Stomach (tissue), 9 donors: ENCODE results near the gene LRP1B. TPM values are rescaled to one million over a fixed set of nuclear protein-coding genes. Genes with fewer than 3 reads are reported as not detected.
A peak's percentile ranks its signal among the peaks of the same experiment; 100 is the strongest.

Source experiments
- DNase-seq, 2 donors: peaks; one replicate each; pipeline versions ENCODE4 v3.0.0 to v3.0.0-alpha.2; 2013 to 2019
- H3K27ac ChIP-seq, 5 donors: fragments of 200-600 bp in 4 of 5; sonication (generic) in 4 of 5; one replicate each; pipeline ENCODE4 v1.5.1; 2013 to 2019; ENCODE audit warnings: mild to moderate bottlenecking in 1 of 5, moderate library complexity in 1 of 5
- H3K27me3 ChIP-seq, 3 donors: fragments of 200-600 bp; sonication (generic); one replicate each; pipeline ENCODE4 v1.5.1; 2017 to 2019; ENCODE audit warnings: mixed run types in 1 of 3
- H3K36me3 ChIP-seq, 4 donors: fragments of 200-600 bp; sonication (generic); 1 replicate in 3 of 4; 2 replicates in 1 of 4; pipeline ENCODE4 v1.5.1; 2016 to 2019
- H3K4me1 ChIP-seq, 4 donors: fragments of 200-600 bp; sonication (generic); one replicate each; pipeline ENCODE4 v1.5.1; 2016 to 2019
- H3K4me3 ChIP-seq, 4 donors: fragments of 200-600 bp; sonication (generic) in 3 of 4; one replicate each; pipeline ENCODE4 v1.5.1; 2016 to 2019; ENCODE audit warnings: mild to moderate bottlenecking in 1 of 4
- H3K9me3 ChIP-seq, 4 donors: fragments of 200-600 bp; sonication (generic); one replicate each; pipeline ENCODE4 v1.5.1; 2016 to 2019
- EP300 ChIP-seq: sonication (generic); formaldehyde crosslinking; IDR thresholded peaks from one replicate; pipeline ENCODE4 v1.6.1; 2017; ENCODE audit warnings: antibody characterized with exemption
- POLR2A ChIP-seq, 4 donors: fragments of 450-650 bp; IDR thresholded peaks; one replicate each; pipeline ENCODE4 v1.6.1; 2016; ENCODE audit warnings: antibody characterized with exemption in 4 of 4, control low read depth in 2 of 4, mild to moderate bottlenecking in 1 of 4, moderate library complexity in 1 of 4
- POLR2AphosphoS5 ChIP-seq, 3 donors: sonication (generic); formaldehyde crosslinking; IDR thresholded peaks; one replicate each; pipeline ENCODE4 v1.6.1; 2016; ENCODE audit warnings: antibody characterized with exemption in 3 of 3
- WGBS, 5 donors: extraction: QIAGEN DNeasy Blood & Tissue Kit in 3 of 5; methylation state at CpG; one replicate each; pipeline versions ENCODE4 v1.1.5 to v1.1.7; 2013 to 2018; 5-methylcytosine and 5-hydroxymethylcytosine counted together
- intact Hi-C: fragments of 100-400 bp; cut with DNase I; formaldehyde crosslinking; loops from one replicate; pipeline ENCODE4 v1.15.1; 2023; ENCODE audit warnings: low total_unique reads
- polyA plus RNA-seq, 3 donors: library from polyadenylated mRNA; stranded (reverse); fragments of 200-250 nt; gene quantifications; one replicate each; pipeline ENCODE4 v1.2.3, GENCODE V29; 2013
- total RNA-seq, 5 donors: library from RNA; depleted of rRNA; stranded (reverse); fragments of >200 nt; gene quantifications; one replicate each; pipeline versions ENCODE4 v1.1.0 to v1.2.3, GENCODE V29; 2014 to 2016
- TF ChIP-seq, protein P1 (sequence below), 7 experiments: fragments of 450-650 bp in 4 of 7; fragments of 200-600 bp in 3 of 7; sonication (generic) in 3 of 7; IDR thresholded peaks; one replicate each; pipeline ENCODE4 v1.5.1; 2016 to 2019; ENCODE audit warnings: antibody characterized with exemption in 7 of 7, control low read depth in 2 of 7, mild to moderate bottlenecking in 1 of 7
- donor health status: healthy with polysubstance abuse.
- donor health status: Bipolar disorder and iron deficiency.
- donor health status: healthy.

The LRP1B gene
- total and polyA plus RNA-seq, 8 donors, result under 0.01 to 9.0 (median 0.38) TPM

DNA sequence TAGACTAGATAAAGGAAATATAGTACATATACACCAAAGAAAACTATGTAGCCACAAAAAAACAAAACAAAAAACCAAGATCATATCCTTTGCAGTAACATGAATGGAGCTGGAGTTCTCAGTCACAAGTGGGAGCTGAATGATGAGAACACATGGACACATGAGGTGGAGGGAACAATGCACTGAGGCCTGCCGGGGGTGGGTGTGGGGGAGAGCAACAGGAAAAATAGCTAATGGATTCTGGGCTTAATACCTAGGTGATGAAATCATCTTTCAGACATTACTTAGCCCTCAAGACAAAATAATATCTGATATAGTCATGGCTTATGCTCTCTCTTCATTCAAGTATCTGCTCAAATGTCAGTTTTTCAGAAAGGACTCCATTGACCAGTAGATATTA, 930.6 kb downstream of the LRP1B start:
- no peaks in the 10 kb centered on the region for H3K36me3 ChIP-seq
- no peak overlapping the region for H3K27ac ChIP-seq
- no peak overlapping the region for H3K4me3 ChIP-seq
- 88 to 97% (median 90%) methylated on average over 1 of the region's 1 CpG for WGBS, 5 donors
- H3K4me1 ChIP-seq, result no peaks in the 10 kb centered on the region
- intact Hi-C loops, result no loop called here
- TF ChIP-seq POLR2A (IDR thresholded peaks at IDR 0.05), result no peak
- no peak for TF ChIP-seq EP300
- TF ChIP-seq, protein P1, sequence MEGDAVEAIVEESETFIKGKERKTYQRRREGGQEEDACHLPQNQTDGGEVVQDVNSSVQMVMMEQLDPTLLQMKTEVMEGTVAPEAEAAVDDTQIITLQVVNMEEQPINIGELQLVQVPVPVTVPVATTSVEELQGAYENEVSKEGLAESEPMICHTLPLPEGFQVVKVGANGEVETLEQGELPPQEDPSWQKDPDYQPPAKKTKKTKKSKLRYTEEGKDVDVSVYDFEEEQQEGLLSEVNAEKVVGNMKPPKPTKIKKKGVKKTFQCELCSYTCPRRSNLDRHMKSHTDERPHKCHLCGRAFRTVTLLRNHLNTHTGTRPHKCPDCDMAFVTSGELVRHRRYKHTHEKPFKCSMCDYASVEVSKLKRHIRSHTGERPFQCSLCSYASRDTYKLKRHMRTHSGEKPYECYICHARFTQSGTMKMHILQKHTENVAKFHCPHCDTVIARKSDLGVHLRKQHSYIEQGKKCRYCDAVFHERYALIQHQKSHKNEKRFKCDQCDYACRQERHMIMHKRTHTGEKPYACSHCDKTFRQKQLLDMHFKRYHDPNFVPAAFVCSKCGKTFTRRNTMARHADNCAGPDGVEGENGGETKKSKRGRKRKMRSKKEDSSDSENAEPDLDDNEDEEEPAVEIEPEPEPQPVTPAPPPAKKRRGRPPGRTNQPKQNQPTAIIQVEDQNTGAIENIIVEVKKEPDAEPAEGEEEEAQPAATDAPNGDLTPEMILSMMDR (IDR thresholded peaks at IDR 0.05), result no peak
- no peak for TF ChIP-seq POLR2AphosphoS5 (IDR thresholded peaks at IDR 0.05)
- no peak for DNase-seq
- no peaks in the 10 kb centered on the region for H3K9me3 ChIP-seq
- H3K27me3 ChIP-seq, result no peaks in the 10 kb centered on the region

DNA sequence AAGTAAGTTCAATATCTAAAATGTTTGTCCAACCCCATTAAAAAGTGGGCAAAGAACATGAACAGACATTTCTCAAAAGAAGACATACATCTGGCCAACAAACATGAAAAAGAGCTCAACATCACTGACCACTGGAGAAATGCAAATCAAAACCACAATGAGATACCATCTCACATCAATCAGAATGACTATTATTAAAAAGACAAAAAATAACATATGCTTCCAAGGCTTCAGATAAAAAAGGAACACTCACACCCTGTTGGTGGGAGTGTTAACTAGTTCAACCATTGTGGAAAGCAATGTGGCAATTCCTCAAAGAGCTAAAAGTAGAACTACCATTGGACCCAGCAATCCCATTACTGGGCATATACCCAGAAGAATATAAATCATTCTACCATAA, 931.1 kb downstream of the LRP1B start:
- intact Hi-C loops, result no loop called here
- no peak for DNase-seq
- Histone ChIP-seq H3K9me3 (no peaks in the 10 kb centered on the region), H3K27me3 (no peaks in the 10 kb centered on the region), H3K4me3 (no peak overlapping the region), H3K4me1 (no peaks in the 10 kb centered on the region), H3K27ac (no peak overlapping the region), H3K36me3 (no peaks in the 10 kb centered on the region)
- TF ChIP-seq POLR2A (IDR thresholded peaks at IDR 0.05) (no peak), POLR2AphosphoS5 (IDR thresholded peaks at IDR 0.05) (no peak), EP300 (no peak)
- TF ChIP-seq, protein P1 (IDR thresholded peaks at IDR 0.05), result no peak

DNA sequence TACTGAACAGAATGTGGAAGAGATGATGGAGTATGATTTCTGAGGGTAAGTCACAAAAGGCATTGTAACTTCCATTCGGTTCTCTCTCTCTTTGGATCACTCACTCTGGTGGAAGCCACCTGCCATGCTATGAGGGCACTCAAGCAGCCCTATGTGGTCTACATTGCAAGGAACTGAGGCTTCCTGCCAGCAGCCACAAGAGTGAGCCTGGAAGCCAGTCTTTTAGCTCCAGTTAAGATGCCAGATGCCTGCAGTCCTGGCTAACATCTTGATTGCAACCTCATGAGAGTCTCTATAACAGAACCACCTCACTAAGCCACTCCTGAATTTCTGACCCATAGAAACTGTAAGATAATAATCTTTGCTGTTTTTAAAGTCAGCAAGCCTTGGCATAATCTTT, 935.7 kb downstream of the LRP1B start:
- no peak overlapping the region for H3K4me3 ChIP-seq
- no peaks in the 10 kb centered on the region for H3K36me3 ChIP-seq
- WGBS, 5 donors, result 68 to 85% (median 84%) methylated on average over 1 of the region's 1 CpG
- no peaks in the 10 kb centered on the region for H3K9me3 ChIP-seq
- no peaks in the 10 kb centered on the region for H3K4me1 ChIP-seq
- intact Hi-C loops, result no loop called here
- H3K27me3 ChIP-seq, result no peaks in the 10 kb centered on the region
- no peak for DNase-seq
- TF ChIP-seq, protein P1 (IDR thresholded peaks at IDR 0.05), result no peak
- TF ChIP-seq POLR2A (IDR thresholded peaks at IDR 0.05) (no peak), POLR2AphosphoS5 (IDR thresholded peaks at IDR 0.05) (no peak), EP300 (no peak)
- H3K27ac ChIP-seq, result no peak overlapping the region

DNA sequence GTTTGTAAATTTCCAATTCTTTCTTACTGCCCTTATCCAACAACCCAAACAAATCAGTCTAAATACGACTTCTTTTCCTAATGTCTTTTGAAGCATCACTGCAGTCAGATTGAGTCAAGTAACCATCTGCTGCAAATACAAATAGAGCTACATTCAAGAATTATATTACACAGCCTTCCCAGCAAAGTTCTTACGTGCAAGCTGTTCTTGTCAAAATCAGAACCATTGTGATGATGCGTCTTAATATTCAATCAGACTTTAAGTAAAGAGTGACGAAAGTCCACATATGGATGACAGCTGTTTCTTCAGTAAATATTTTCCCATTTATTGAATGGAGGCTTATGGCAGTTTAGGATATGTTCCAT, 943.8 kb downstream of the LRP1B start:
- DNase-seq, result peak in 1 of 2 donors; percentile 3
- Histone ChIP-seq H3K27ac (no peak overlapping the region), H3K27me3 (no peaks in the 10 kb centered on the region), H3K4me1 (no peaks in the 10 kb centered on the region), H3K36me3 (no peaks in the 10 kb centered on the region), H3K4me3 (no peak overlapping the region), H3K9me3 (no peaks in the 10 kb centered on the region)
- TF ChIP-seq POLR2AphosphoS5 (IDR thresholded peaks at IDR 0.05) (no peak), POLR2A (IDR thresholded peaks at IDR 0.05) (no peak), EP300 (no peak)
- TF ChIP-seq, protein P1 (IDR thresholded peaks at IDR 0.05), result no peak
- WGBS, 5 donors, result 48 to 54% (median 54%) methylated on average over 4 of the region's 4 CpGs
- intact Hi-C loops, result no loop called here
